H4 (cell line): Measurements from ENCODE around the gene VWC2. TPM values are rescaled to one million over a fixed set of nuclear protein-coding genes. Genes with fewer than 3 reads are reported as not detected.
A peak's percentile ranks its signal among the peaks of the same experiment; 100 is the strongest.

Source experiments
- DNase-seq: peaks from one replicate; pipeline ENCODE4 v3.0.0-alpha.2; 2015; ENCODE audit warnings: low spot score
- total RNA-seq: library from RNA; depleted of rRNA; stranded (reverse); fragments of >200 nt; shearing (Covaris generic); gene quantifications from 2 replicates; pipeline ENCODE4 v1.2.3, GENCODE V29; 2014

VWC2 gene
- total RNA-seq, 1 experiment from 2014 or later: 0.04 TPM

- no peak for DNase-seq
Observed at GRCh38 chr7:49783446-49783845, 10.0 kb downstream of the VWC2 start.

GRCh38 chr7:49787980-49788379, 14.5 kb downstream of the VWC2 start:
- DNase-seq: no peak

GRCh38 chr7:49788455-49789059, 15.1 kb downstream of the VWC2 start:
- no peak for DNase-seq

GRCh38 chr7:49789736-49790135, 16.3 kb downstream of the VWC2 start:
- DNase-seq: no peak

DNA sequence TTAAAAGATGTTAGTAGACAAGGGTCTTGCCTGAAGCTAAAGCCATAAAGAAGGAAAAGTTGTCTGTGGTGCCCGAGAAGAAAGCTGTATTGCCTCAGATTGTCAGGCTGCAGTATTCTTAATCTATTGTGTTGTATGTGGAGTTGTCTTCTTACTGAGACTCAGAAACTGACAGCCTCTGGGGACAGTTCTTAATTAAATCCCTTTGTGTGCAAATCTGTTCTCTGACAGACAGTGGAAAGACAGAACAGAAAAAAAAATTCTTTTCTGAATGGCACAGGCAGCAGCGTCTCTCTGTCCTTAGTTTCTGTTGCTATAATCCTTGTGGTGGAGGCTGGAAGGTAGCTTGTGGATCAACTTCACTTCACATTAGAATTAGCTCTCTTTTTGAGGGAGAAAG, 16.8 kb downstream of the VWC2 start:
- DNase-seq: no peak

DNA sequence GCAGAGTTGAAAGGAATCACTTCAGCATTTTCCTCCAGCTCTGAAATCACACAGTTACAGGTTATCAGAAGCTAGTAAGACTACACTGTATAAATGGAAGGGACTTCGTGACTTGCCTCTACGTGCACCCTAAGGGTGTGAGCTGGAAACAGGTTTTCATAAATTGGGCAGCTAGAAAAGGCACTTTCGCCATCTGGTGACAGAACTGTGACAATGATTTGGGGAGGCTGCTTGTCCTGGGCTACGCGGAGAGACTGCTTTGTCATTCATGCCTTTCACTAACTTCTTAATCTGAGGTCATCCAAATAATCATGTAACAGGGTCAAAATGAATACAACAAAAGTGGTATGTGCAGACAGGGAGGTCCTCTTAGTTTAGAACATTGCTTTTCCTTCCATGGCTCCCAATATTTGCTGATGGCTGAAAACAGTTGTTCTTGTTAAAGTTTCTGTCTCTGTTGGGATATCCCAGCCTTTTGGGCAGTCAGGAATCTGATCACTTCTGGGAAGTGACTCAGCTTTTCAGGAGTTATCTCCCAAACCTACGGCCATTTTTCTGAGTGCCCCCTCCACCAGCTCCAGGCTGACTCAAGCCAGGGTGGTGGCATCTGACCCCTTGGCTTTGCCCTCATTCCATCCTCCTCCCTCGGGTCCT, 17.8 kb downstream of the VWC2 start:
- peak; percentile 85 for DNase-seq

DNA sequence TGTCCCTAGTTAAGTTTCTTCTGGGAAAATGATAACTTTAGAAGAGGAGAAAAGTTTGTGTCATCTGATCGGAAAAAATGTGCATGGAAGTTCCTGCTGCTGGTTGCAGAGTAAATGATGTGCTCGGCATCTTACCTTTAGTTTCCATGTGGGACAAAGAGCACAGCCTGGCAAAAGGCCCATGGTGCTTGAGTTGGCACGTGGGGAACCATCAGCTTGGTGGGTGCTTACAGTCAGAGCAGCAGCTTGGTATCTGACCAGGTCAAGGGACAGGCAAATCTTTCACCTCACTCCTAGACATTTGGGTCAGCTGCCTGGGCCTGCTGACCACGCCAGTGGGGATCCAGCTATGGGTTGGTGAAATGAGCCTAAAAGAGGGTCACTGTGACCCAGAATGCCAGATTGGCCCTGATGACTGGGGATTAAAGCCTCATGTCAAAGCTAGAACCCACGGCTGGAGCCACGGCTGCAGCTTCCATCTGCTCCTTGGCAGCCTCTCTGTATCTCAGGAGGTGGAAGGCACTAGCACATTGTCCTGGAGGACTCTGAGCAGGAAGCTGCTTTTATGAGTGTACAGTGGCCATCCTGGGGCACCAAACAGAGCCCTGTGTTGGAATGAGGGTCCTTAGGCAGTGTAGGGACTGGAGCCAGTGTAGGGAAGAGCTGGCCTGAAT, 24.7 kb downstream of the VWC2 start:
- DNase-seq: no peak

- no peak for DNase-seq
Observed at GRCh38 chr7:49800031-49800430, 26.6 kb downstream of the VWC2 start.

GRCh38 chr7:49802600-49802999, 29.2 kb downstream of the VWC2 start:
- DNase-seq: no peak

DNA sequence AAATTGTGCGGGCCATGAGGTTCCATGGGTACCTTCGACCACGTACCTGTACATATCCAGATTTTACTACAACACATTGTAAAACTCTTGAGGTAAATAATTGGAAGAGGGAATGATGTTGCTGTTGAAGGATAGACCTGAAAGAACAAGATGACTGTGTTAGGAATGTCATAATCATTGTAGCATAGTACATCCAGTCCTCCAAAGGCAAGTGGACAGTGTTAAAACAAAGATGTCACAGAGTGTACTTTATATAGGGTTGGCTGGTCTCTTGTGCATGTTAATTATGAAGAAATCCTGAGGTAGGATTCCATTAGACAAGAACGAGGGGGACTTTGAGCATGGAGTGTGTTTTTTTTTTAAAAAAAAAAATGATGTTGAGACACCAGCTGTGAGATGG, 30.4 kb downstream of the VWC2 start:
- DNase-seq: no peak

- no peak for DNase-seq
Observed at GRCh38 chr7:49805371-49806007, 32.1 kb downstream of the VWC2 start.

DNA sequence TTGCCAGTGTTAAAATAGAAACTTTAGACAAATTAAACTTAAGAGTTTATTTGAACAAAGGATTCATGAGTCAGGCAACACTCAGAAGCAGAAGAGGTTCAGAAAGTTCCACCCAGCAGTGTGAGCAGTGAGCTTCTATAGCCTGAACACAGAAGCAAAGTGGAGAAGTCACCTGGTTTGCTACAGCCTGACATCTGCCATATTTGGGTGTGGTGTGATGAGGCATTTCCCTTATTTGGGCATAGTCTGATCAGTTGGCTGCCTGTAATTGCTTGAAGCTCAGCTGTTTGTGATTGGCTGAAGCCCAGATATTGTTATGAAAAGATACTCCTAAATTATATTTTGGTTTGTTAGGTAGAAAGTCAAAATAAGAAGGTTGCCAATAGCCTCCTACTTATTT, 39.1 kb downstream of the VWC2 start:
- DNase-seq: peak; percentile 38

DNA sequence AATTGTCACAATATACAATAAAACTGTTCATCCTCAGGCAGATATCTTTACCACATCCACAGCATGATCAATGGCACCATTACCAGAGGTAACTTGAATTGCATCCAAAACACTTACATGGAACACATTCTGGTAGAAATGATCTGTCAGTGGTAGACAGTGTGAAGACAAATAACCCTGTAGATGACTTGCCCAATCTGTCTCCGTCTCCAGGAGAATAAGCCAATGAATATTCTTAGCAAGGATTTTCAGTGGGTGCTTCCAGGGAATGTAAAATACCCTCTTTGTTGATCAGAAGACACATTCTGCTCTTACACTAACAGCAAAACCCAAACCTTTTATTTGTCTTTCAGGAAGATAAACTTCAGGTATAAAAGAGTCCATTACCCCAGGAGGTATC, 43.8 kb downstream of the VWC2 start:
- no peak for DNase-seq

- no peak for DNase-seq
Observed at GRCh38 chr7:49821181-49821580, 47.7 kb downstream of the VWC2 start.

- DNase-seq: no peak
Observed at GRCh38 chr7:49822856-49823255, 49.4 kb downstream of the VWC2 start.

DNA sequence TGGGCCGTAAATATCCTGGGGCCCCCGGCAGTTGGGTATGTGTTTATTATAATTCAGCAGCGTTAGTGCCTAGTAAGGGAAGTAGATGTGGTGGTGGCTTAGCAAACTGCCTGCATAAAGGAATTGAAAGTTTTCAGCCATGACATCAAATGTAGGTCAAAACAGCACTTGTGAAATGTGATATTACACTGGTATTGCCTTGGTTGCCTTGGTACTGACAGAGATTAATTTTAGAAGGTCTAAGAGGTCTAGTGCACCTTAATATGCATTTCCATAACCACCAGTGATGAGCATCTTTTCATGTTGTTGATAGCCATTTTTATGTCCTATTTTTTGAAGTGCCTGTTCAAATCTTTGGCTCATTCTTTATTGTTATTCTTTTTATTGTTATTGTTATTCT, 50.1 kb downstream of the VWC2 start:
- DNase-seq: no peak

- DNase-seq: no peak
Observed at GRCh38 chr7:49839863-49840645, 66.6 kb downstream of the VWC2 start.

DNA sequence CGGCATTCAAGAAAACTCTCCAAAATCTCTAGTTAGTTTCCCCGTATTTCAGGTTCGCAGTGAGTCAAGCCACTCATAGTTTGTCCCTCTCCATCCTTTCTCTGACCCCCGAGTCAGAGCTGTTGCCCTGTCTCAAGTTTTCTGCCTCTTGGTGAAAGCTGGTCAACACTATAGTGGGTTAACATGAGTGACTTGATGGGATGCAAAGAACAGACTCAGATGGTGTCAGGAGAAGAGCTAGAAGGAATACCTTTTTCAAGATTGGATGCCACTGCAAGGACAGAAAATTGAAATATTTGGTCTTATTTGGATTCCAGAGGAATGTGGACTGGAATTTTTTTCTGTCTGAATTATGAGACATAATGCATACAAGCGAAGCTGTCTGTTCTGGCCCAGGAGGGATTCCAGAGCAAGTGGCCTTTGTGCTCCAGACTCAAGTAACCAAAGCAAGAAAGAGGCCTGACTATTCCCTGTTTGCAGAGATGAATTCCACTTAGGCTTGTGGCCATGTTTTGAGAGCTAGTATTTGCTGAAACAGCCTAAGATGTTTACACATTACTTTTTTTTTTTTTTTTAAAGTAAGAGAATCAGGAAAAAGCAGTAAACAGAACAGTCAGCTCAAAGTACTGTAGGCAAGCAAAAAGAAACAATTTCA, 67.4 kb downstream of the VWC2 start:
- DNase-seq: no peak

DNA sequence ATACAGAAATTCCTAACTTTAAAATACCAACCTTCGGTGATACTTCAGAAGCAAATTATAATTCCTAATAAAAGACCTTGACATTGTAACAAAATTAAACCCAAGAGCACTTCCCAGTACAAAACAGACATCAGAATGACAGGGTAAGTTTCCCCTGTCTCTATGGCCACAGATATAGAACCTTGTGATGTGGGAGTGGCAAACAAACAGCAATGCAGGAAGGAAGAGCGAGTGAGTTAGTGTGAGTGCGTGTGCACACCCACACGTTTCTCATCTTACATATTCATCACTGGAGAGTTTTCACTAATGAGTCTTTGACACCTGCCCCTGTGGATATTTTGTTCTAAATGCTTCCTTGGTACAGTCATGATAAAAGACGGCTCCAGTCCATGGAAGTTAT, 72.2 kb downstream of the VWC2 start:
- DNase-seq: no peak

GRCh38 chr7:49848211-49848841, 74.9 kb downstream of the VWC2 start:
- no peak for DNase-seq
